SW 1271 (cell line): ENCODE data around the gene COQ8B.

Source experiments
- DNase-seq, 2 experiments: peaks; one replicate each; lab custom pipeline; 2025; lab: John Stamatoyannopoulos, UW

The COQ8B gene

DNA sequence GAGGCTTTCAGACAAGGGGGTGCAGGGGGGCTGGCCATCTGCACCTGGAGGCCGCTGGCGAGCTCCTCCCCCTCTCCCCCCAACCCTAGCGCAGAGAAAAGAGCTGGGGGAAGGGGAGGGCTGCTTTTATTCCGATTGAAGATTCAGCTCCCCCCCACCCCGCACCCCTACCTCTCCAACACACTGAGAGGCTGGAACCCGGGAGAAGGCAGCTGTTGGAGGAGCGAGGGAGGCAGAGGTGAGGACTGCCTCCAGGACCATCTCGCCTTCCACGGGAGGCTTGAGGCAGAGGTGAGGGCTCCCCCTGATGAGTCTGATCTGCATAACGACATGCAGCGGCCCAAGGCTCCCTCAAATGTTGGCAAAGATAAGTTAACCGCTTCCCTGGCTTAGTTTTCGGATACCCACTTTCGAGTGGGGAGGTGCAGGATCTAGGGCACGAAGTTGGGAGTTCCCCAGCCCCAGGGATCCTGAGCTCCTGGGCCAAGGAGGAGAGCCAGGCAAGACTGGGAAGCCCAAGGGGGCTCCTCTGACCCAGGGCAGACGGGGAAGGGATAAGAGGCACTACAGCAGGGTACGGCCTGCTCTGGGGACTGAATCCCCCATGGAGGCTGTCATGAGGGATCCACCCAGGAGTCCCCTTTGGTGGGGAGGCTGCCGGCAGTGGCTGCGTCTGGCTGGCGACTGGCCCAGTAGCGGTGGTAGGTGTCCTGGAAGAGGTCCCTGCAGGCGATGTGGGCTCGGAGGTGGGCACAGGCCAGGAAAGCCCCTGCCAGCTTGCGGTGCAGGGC lies 25.1 kb downstream of the COQ8B start:
- no peak for DNase-seq

GRCh38 chr19:40690693-40691420 lies 25.8 kb downstream of the COQ8B start:
- peak; percentile 41 to 76 for DNase-seq

- no peak for DNase-seq
Measured at GRCh38 chr19:40690050-40690692, 26.5 kb downstream of the COQ8B start, which contains the start of gene NUMBL. TSS of gene NUMBL (minus strand) at chr19:40690651. CDS start at chr19:40690483, 168 bp downstream.

DNA sequence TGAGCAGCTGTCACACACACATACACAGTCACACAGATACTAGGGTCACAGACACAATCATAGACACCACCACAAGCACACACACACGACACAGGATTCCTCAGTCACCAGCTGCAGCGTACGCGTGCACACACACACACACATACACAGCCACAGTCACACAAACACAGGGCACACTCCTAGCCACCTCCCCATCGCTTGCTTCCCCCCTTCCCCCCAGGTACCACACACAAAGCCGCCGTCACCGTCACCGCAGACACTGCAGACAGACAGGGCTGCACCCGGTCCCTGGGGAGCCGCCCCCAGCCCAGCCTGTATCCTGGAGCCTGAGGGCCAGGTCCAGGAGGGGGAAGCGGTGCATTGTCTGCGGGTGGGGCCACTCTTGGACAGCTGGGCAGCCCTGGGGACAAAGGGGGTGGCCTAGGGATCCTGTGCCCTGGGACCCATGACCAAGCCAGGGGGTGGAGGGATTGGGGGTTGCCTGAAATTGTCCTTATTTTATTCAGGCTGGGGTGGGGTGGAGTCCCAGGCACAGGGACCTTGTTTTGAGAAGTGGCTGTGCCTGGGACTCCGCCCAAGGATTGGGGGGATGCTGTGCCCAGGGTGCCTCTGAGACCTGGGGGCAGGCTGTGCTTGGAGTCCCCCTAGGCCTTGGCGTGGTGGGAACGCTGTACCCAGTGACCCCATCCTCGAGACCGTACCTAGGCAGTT lies 27.2 kb downstream of the COQ8B start:
- DNase-seq, result no peak

DNA sequence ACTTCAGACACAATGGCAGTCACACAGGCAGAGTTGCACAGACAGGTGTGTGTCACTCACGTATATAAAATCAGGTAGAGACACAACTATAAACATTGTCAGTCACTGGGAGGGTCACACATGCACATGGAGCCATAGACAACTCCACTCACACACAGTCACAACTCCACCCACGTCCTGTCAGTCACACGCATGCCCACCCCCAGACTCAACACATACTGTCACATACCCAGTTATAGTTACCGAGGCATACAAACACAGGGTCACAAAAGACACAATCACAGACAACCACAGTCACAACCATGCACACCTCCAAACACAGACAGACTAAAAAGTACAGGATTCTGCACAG lies 27.7 kb downstream of the COQ8B start:
- DNase-seq, result no peak

- no peak for DNase-seq
Measured at GRCh38 chr19:40688309-40688708, 28.4 kb downstream of the COQ8B start.

GRCh38 chr19:40687525-40688016 lies 29.1 kb downstream of the COQ8B start:
- no peak for DNase-seq

DNA sequence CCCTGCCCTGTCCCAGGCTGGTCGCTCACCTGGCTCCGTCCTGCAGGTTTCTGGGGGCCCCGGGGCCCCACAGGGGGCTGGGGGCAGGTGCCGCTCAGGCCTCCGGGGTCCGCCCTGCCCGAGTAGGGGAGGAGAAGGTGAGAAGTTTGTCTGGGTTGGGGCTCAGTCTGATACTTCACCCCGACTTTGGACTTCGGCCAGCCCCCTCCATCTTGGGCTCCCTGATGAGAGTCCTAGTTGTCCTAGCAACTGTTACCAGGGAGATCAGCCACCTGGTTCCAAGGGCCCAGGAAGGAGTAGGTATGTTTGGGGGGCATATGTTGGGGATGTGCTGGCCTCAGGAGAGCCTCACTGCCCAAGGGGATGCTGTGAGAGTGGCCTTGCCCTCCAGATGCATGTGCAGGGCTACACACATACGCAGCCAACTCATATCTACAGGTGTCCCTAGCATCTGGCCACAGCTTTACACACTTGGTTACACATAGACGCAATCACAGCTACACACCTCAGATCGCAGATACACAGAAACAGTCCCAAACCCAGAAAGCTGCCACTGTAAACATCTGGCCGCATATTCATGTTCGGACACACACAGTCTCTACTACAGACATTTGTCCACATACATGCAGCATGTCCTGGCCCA lies 29.7 kb downstream of the COQ8B start:
- no peak for DNase-seq

- DNase-seq, result no peak
Measured at GRCh38 chr19:40685563-40685962, 31.1 kb downstream of the COQ8B start.

- DNase-seq, result no peak
Measured at GRCh38 chr19:40685016-40685526, 31.6 kb downstream of the COQ8B start.

GRCh38 chr19:40684280-40684679 lies 32.4 kb downstream of the COQ8B start:
- DNase-seq, result no peak

GRCh38 chr19:40683437-40683836 lies 33.2 kb downstream of the COQ8B start:
- DNase-seq, result no peak

DNA sequence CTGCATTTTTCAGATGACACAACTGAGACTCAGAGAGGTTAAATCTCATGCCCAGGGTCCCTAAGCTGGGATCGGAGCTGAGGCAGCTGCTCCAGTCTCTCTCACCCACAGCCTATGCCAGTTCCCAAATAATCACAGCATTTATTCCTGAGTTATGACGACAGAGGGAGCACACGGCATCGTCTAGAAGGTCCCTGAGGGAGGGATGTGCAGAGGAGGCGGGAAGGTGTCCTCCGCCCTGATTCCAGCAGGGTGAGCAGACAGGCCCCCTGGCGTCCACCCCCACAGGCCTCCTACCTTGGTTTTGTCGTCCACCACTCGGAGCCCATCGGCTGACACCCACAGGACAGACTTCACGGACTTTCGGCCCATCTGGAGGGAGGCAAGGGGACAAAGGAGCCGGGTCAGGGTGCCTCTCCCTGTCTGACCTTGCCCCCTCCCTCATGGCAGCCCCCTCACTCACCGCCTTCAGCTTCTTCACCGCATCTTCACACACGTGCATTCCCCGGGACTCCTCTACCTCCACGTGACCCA lies 34.2 kb downstream of the COQ8B start:
- DNase-seq, result no peak

- no peak for DNase-seq
Measured at GRCh38 chr19:40681039-40681438, 35.6 kb downstream of the COQ8B start.

- DNase-seq, result no peak
Measured at GRCh38 chr19:40677156-40677555, 39.5 kb downstream of the COQ8B start.

DNA sequence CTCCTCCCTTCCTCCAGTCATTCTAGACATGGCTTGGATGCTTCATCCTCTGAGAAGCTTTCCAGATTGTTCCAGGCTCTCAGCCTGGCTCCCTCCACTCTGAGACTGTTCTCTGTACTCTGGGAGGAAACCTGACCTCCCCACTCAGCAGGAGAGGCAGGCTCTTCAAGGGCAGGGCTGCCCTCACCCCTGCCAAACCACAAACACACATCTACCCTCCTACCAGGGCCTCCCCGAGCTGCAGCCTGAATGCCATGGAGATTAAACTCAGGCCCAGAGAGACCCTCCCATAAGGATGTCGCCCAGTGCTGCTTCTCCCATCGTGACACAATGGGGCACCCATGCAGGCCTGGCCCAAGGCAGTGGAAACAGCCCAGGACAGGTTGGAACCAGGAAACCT lies 42.4 kb downstream of the COQ8B start:
- no peak for DNase-seq

- no peak for DNase-seq
Measured at GRCh38 chr19:40673397-40673796, 43.3 kb downstream of the COQ8B start.

DNA sequence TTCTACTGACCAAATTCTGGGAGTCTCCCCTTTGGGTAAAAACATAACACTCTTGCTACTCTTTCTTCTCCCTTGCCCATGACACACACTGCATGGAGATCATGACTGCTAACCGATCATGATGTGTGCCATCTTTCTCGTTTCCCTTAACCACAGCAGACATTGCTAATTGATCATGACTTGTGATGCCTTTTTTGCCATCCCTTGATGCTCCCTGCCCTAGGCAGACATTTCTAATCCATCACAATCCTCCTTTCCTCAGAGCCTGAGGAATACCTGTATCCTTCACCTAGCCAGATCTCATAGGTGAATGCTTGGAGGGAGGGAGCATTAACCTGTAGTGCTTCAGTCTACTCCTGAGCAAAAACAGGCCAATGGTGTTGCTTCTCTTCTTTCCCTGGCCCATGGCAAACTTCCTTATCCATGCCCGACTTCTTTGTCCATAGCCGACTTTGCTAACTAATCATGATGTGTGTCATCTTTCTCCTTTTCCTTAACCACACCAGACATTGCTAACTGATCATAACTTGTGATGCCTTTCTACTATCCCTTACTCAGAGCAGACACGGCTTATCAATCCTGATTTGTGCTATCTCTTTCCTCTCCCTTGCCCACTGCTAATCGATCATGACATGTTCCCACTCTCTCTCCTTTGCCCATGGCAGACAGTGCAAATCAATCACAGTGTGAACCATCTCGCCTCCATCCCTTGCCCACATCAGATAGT lies 44.0 kb downstream of the COQ8B start:
- DNase-seq, result no peak

DNA sequence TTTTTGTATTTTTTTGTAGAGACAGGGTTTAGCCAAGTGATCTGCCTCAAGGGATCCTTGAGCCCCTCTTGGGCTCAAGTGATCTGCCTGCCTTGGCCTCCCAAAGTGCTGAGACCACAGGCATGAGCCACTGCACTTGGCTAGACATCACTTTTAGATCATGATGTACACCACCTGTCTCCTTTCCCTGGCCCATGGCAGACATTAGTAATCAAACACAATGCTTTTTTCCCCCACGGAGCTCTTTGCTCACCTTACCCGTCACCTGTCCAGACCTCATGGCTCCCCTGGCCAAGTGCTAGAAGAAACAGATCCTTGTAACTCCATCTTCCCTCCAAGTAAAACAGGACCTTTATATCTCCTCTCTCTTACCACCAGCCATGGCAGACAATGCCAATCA lies 44.6 kb downstream of the COQ8B start:
- no peak for DNase-seq

DNA sequence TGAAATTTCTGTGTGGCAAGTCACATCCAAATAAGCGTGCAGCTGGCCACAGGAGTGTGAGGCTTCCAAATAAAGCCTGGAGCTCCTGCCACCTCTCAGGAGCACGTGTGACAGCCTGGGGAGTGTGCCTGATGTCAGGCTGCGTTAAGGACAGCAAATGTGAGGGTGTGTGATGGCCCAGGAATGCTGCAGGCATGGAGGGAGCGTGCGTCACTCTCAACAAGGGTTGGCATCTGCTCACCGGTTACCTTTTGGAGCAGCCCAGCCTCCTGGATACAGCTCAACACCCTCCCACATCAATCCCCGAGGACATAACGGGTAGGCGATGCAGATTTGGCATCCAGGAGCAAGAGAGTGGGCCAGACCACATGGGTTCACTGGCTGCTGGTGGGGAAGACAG lies 45.3 kb downstream of the COQ8B start:
- DNase-seq, result no peak
